ENCODE results near the gene PCSK2.
A peak's percentile ranks its signal among the peaks of the same experiment; 100 is the strongest.

PCSK2 gene

DNA sequence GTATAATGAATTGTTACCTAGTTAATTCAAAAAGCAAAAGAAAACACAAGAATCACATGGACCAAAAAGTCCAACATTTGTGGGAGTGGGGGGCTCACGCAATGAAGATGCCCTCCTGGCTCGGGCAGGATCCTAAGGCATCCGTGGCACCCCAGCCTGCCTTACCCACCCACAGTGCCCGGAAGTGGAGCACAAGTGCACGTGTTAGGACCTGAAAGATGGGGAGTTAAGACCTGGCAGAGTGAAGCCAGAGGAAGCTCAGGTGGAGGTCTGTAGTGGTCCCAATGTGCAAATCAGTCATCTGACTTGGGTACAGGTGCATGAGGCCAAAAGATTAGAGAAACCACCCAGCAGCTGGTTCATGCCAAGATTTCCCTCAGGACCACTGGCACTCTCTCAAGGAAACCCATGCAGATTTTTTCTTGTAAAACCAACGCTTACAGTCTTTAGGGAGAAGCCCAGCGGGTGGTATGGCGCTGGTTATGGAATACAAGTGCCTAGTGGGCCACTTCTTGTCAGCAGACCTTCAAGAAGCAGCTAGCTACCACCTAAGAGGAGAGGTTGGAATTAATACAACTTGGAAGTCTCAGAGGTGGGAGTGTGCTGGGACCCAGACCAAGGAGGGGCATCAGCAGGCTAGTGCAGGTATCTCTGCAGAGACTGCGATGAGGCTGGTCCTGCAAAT is 262.2 kb downstream of the PCSK2 start:
- no peak for DNase-seq

- DNase-seq: no peak
Measured at GRCh38 chr20:17490501-17490900, 263.7 kb downstream of the PCSK2 start.

DNA sequence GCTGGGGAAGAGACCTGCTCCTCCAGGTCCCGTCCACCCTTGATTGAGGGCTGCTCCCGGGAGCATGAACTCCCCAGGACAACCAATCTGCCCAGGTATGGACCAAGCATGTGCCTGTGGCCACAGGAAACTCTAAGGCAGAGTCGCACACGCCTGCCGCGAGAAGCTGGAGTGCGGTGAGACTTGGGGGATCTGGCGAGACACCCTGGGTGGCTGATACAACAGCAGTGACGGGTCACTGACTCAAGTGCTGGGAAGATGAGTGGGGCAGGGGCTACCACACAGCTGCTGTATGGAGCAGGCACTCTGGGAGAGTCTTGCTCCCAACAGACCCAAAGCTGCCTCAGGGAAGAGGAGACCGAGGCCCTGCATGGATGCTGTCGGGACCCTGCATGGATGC is 264.2 kb downstream of the PCSK2 start:
- DNase-seq: no peak

- DNase-seq: no peak
Measured at GRCh38 chr20:17491488-17491887, 264.6 kb downstream of the PCSK2 start.

- no peak for DNase-seq
Measured at GRCh38 chr20:17493173-17493572, 266.3 kb downstream of the PCSK2 start.

DNA sequence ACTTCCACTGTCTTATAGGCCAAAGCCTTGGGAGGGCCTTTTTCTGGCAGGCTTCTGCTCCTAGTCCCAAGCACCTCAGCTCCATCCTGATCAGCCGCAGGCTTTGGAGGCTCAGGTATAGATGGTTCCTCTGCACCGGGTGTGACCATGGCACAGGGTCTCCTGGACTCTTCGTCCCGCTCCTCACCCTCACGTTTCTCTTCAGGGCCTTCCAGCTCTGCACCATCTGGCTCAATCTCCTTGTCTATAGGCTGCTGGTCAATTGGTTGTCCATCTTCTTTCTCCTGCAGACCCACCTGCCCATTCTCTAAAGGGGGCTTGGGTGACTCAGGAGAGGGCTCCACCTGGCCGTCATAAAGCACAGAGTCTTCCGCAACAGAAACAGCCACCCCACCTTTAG is 267.4 kb downstream of the PCSK2 start:
- no peak for DNase-seq

- no peak for DNase-seq
Measured at GRCh38 chr20:17495826-17496225, 269.0 kb downstream of the PCSK2 start.

GRCh38 chr20:17497821-17498580 is 271.2 kb downstream of the PCSK2 start:
- no peak for DNase-seq

DNA sequence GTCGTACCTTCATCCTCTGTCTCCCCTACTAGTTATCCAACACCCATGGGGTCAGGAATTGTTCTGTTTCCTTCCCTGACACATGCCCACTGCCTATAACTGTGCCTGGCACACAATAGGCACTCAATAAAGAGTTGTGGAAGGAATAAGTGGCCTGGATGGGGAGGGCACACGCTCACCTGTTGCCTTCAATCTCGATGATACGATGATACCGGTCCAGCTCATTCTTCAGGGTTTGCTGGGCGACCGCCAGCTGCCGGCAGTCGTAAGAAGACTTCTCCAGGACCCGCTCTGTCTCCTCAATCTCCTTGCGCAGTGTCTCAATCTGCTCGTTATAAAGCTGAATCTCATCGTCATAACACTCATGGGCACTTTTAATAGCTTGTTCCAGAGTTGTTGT is 271.8 kb downstream of the PCSK2 start:
- DNase-seq: no peak

- DNase-seq: no peak
Measured at GRCh38 chr20:17499041-17499440, 272.2 kb downstream of the PCSK2 start.

- no peak for DNase-seq
Measured at GRCh38 chr20:17500271-17500670, 273.4 kb downstream of the PCSK2 start.

DNA sequence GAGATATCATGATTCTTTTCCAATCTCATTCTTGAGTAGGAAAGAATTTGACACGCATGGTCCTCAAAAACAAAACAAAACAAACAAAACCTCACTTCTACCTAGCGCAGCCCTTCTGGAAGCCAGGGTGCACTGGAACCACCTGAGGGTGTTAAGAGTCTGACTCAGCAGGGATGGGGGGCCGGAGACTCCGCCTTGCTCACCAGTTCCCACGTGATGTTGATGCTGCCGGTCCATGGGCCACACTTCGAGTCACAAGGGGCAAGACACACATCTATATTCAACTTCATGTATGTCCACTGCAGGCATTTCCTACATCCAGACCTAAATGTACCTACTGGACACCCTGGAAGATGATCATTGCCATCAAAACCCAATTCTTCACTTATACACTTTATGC is 274.0 kb downstream of the PCSK2 start:
- no peak for DNase-seq

GRCh38 chr20:17501701-17502100 is 274.9 kb downstream of the PCSK2 start:
- no peak for DNase-seq

DNA sequence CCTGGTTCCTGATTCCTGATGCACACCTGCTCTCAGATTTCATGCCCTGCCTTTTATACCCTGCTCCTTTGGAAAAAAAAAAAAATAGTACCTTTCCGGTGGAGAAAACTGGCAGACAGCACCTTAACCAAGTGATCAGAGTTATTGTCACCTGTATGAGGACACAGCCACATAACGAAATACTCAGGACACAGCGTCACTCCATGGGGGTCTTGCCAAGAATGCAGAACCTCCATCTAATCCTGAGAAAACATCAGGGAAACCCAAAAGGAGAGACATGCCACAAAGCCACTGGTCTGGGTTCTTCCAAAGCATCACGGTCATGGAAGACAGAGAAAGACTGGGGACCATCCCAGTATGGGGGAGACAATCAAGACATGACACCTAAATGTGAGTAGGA is 275.3 kb downstream of the PCSK2 start:
- DNase-seq: no peak

GRCh38 chr20:17503301-17504065 is 276.6 kb downstream of the PCSK2 start:
- DNase-seq: no peak

DNA sequence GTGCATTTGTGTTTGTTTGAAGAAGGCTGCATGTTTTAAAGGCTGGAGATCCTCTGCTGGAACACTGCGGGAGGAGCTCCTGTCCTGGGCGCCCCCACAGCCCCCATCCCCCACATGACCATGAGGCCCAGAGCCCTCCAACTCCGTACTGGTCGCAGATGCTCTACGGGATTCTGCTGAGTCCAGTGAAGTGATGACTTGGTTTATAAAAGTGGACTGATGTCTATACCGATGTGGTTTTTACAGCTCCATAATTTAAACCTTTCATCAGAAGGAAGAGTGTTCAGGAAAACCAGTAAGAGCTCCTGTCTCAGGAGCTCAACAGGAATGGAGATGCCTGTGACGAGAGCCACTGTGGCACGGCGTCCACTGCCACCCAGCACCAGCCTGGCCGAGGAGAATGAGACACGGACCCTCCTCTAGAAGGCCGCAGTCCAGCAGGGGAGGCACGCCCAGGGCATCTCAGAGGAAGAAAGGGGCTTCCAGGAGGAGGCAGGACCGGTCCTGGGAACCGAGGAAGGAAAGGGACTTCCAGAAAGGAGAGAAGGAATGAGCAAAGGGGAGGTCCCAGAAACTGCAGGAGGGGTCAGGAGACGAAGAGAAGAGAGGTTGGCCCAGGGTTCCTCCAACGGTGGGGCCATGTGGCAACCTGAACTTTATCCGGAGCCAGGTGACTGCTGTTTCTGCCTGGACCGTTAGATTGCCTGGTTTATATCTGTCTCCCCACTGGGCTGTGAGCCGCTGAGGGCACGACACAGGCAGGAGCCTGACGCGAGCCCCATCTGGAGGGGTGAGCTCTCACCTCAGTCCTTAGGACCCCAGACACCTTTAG is 277.4 kb downstream of the PCSK2 start:
- no peak for DNase-seq

- peak in 1 of 2 experiments; percentile 11 for DNase-seq
Measured at GRCh38 chr20:17504898-17505635, 278.2 kb downstream of the PCSK2 start.

DNA sequence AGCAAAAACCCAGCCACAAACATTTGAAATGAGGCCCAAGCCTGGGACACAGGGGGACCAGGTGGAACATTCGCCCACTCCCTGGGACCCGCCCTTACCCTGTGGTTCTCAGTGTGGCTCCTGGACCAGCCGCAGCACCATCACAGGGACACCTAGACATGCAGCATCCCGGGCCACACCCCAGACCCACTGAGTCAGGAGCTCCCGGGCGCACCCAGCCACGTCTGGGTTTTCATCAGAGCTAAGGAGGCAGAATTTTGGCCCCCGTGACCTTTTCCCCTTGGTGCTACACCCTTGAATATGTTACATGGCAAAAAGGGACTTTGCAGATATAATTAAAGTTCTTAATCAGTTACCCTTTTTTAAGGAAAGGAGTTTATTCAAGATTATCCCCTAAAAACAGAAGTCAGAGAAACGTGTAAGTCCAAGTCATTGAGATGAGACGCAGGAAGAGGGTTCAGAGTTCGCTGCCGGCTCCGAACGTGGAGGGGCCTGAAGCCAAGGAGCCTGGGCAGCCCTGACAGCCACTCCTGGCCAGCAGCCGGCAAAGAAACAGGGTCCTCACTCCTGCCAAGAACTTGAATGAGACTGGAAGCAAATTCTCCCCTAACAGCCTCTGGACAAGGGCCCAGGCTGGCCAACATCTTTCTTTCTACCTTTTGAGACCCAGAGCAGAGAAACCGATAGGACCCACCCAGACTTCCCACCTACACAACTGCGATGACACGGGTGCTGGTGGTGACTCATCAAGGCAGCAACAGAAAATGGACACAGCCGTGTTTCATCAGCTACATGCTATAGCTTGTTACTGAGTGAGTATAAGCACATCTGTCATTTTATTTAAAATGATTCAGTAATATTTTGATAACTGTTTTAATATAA is 279.0 kb downstream of the PCSK2 start:
- DNase-seq: no peak

DNA sequence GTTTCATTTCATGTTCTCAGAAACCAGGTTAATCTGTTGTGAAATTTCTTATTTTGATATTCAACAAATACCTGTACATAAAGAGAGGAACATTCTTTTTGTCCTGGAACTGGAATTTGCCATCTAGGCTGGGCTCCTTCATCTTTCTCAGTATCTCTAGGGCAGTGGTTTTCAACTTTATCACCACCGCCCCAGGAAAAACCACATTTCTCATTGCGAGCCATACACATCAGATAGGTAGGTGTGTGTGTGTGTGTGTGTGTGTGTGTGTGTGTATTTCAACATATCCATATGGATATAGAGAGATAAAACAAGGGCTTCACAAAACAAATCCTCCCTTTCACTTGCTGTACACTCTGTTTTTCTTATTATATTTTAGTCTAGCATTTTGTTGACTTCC is 280.2 kb downstream of the PCSK2 start:
- no peak for DNase-seq

DNA sequence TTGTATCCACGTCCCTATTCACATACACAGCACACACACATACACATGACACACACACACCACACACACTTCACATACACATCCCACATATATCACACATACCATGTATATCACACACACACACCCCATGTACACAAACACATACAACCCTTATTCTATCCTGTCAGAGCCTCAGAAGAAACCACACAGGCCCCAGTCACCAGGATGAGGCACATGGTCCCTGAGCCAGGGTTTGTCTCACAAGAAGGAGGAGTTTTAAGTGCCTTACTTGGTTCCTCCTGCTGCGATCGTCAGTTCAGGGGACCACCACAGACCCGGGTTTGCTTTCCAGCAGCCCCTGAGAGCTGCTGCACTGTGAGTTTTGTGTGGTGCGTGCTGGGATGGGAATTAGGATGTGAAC is 280.7 kb downstream of the PCSK2 start:
- DNase-seq: no peak

- DNase-seq: no peak
Measured at GRCh38 chr20:17508756-17509155, 281.9 kb downstream of the PCSK2 start.

Measured in cerebellar nuclear complex (tissue), 1 donor.